Nephron progenitor cell (in vitro differentiated cells): ENCODE results near the gene GTF3C5.
"Not testable (repeated sequence)": the region's sequence is repeated elsewhere in the genome, so short reads cannot be mapped to it uniquely, and the experiment has no call there.

Experiments
- DNase-seq: peaks from one replicate; pipeline ENCODE4 v3.0.0; 2021
- H3K27ac Mint-ChIP-seq: 2 replicates; pipeline ENCODE4 v1.8.0; 2021; ENCODE audit warnings: mild to moderate bottlenecking, moderate library complexity, mixed read lengths
- H3K27me3 Mint-ChIP-seq: 2 replicates; pipeline ENCODE4 v1.8.0; 2021; ENCODE audit warnings: mild to moderate bottlenecking, low read depth, mixed read lengths; ENCODE audit not compliant: poor library complexity
- H3K36me3 Mint-ChIP-seq: 2 replicates; pipeline ENCODE4 v1.8.0; 2021; ENCODE audit warnings: low read depth, mixed read lengths
- H3K4me1 Mint-ChIP-seq: 2 replicates; pipeline ENCODE4 v1.8.0; 2021; ENCODE audit warnings: mixed read lengths
- H3K4me3 Mint-ChIP-seq: 2 replicates; pipeline ENCODE4 v1.8.0; 2021; ENCODE audit warnings: mild to moderate bottlenecking, moderate library complexity, mixed read lengths
- H3K9me3 Mint-ChIP-seq: 2 replicates; pipeline ENCODE4 v1.8.0; 2021; ENCODE audit warnings: mild to moderate bottlenecking, moderate library complexity, mixed read lengths
- CTCF ChIP-seq: fragments of 200-600 bp; sonication (generic); IDR thresholded peaks from 2 replicates; pipeline ENCODE4 v1.5.0; 2021; ENCODE audit warnings: antibody characterized with exemption

The GTF3C5 gene

DNA sequence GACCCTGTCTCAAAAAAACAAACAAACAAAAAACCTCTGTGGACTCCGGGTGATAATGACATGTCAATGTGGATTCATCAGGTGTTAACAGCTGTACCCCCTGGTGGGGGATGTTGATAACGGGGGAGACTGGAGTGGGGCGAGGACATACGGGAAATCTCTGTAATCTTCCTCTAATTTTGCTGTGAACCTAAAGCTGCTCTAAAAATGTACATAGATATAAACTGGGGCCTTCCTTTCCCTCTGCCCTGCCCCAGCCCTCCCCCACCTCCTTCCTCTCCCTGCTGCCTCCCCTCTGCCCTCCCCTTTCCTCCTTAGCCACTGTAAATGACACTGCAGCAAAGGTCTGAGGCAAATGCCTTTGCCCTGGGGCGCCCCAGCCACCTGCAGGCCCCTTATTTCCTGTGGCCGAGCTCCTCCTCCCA lies 29.6 kb downstream of the GTF3C5 start:
- Mint-ChIP-seq H3K36me3 (peaks cover 25% of the 10 kb centered on the region), H3K4me3 (no peak overlapping the region), H3K9me3 (no peaks in the 10 kb centered on the region), H3K4me1 (peaks cover 28% of the 10 kb centered on the region), H3K27me3 (no peaks in the 10 kb centered on the region), H3K27ac (peak overlapping the region; percentile 92)
- no peak for TF ChIP-seq CTCF
- no peak for DNase-seq

DNA sequence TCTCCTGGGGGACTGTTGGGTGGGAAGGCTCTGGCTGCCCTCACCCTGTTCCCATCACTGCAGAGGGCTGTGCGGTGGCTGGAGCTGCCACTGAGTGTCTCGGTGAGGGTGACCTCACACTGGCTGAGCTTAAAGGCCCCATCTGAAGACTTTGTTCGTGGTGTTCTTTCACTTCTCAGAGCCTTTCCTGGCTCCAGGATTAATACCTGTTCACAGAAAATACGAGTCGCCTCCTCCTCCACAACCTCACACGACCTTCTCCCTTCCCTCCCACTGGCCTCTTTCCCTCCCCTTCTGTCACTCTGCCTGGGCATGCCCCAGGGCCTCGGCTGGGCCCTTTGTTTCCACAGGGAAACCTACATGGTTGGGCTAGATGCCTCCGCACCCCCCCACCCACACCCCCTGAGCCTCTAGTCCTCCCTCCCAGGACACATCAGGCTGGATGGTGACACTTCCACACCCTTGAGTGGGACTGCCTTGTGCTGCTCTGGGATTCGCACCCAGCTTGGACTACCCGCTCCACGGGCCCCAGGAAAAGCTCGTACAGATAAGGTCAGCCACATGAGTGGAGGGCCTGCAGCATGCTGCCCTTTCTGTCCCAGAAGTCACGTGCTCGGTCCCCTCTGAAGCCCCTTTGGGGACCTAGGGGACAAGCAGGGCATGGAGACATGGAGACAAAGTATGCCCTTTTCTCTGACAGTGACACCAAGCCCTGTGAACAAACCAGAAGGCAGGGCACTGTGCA lies 30.4 kb downstream of the GTF3C5 start:
- H3K4me1 Mint-ChIP-seq: peaks cover 28% of the 10 kb centered on the region
- H3K4me3 Mint-ChIP-seq: peak overlapping the region; percentile 20
- not testable (repeated sequence) for DNase-seq, H3K27me3 Mint-ChIP-seq, H3K9me3 Mint-ChIP-seq
- H3K36me3 Mint-ChIP-seq: peaks cover 20% of the 10 kb centered on the region
- peak overlapping the region; percentile 92 for H3K27ac Mint-ChIP-seq

DNA sequence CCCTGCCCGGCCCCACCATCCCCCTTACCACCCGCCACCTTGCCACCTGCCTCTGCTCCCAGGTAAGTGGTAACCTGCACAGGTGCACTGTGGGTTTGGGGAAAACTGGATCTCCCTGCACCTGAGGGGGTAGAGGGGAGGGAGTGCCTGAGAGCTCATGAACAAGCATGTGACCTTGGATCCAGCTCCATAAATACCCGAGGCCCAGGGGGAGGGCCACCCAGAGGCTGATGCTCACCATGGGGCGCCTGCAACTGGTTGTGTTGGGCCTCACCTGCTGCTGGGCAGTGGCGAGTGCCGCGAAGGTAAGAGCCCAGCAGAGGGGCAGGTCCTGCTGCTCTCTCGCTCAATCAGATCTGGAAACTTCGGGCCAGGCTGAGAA lies 31.0 kb downstream of the GTF3C5 start, which contains the start of gene CEL:
CEL (plus strand) TSS at position 218 of the 382 bp plus-strand sequence; CDS start at position 240, 22 bp downstream.
- peaks cover 16% of the 10 kb centered on the region for H3K36me3 Mint-ChIP-seq
- peaks cover 28% of the 10 kb centered on the region for H3K4me1 Mint-ChIP-seq
- H3K4me3 Mint-ChIP-seq: peak within 1 kb of the TSS; percentile 20
- H3K27ac Mint-ChIP-seq: peak within 1 kb of the TSS; percentile 92
- not testable (repeated sequence) for H3K27me3 Mint-ChIP-seq, DNase-seq, H3K9me3 Mint-ChIP-seq

- H3K4me3 Mint-ChIP-seq, DNase-seq: not testable (repeated sequence)
These were observed 31.8 kb downstream of the GTF3C5 start for GRCh38 chr9:133062569-133062968.

DNA sequence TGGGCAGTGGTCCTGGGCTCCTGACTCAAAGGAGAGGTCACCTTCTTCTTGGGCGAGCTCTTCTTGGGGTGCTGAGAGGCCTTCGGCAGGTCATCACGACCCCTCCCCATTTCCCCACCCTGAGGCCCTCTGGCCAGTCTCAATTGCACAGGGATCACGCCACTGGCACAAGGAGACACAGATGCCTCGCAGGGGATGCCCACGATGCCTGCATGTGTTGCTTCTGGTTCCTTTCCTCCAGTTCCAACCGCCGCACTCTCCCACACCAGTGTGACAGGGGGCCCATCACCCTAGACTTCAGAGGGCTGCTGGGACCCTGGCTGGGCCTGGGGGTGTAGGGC lies 32.3 kb downstream of the GTF3C5 start:
- no peak for TF ChIP-seq CTCF
- no peak for DNase-seq
- Mint-ChIP-seq H3K27me3 (no peaks in the 10 kb centered on the region), H3K27ac (peak overlapping the region; percentile 25), H3K4me3 (no peak overlapping the region), H3K36me3 (peaks cover 9% of the 10 kb centered on the region), H3K9me3 (no peaks in the 10 kb centered on the region), H3K4me1 (peaks cover 28% of the 10 kb centered on the region)

More at GRCh38 chr9:133062569-133062968, 31.8 kb downstream of the GTF3C5 start:
- not testable (repeated sequence) for H3K27me3 Mint-ChIP-seq, H3K9me3 Mint-ChIP-seq, H3K27ac Mint-ChIP-seq
- peaks cover 14% of the 10 kb centered on the region for H3K36me3 Mint-ChIP-seq
- peaks cover 28% of the 10 kb centered on the region for H3K4me1 Mint-ChIP-seq

DNA sequence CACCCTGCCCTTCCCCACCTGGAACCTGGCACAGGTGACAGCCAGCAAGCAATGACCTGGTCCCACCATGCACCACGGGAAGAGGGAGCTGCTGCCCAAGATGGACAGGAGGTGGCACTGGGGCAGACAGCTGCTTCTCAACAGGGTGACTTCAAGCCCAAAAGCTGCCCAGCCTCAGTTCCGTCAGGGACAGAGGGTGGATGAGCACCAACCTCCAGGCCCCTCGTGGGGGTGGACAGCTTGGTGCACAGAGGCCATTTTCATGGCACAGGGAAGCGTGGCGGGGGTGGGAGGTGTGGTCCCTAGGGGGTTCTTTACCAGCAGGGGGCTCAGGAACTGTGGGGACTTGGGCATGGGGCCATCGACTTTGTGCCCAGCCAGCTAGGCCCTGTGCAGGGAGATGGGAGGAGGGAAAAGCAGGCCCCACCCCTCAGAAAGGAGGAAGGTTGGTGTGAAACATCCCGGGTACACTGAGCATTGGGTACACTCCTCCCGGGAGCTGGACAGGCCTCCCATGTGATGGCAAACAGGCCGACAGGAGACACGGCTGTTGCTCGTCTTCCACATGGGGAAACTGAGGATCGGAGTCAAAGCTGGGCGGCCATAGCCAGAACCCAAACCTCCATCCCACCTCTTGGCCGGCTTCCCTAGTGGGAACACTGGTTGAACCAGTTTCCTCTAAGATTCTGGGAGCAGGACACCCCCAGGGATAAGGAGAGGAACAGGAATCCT lies 32.9 kb downstream of the GTF3C5 start:
- H3K27me3 Mint-ChIP-seq: no peaks in the 10 kb centered on the region

More for the DNA sequence above, 32.9 kb downstream of the GTF3C5 start:
- no peak for TF ChIP-seq CTCF
- H3K4me1 Mint-ChIP-seq: peaks cover 27% of the 10 kb centered on the region
- no peak overlapping the region for H3K27ac Mint-ChIP-seq
- peaks cover 3% of the 10 kb centered on the region for H3K36me3 Mint-ChIP-seq
- no peak for DNase-seq
- H3K9me3 Mint-ChIP-seq: no peaks in the 10 kb centered on the region
- no peak overlapping the region for H3K4me3 Mint-ChIP-seq
